K562 (cell line): Measurements from ENCODE around the gene LRRC58.

Experiments used
- BCL6 ChIP-seq: fragments of 250-450 bp; sonication (Bioruptor Pico); IDR thresholded peaks from 2 replicates; pipeline ENCODE4 v1.4.0; 2020
- RCOR1 ChIP-seq, 2 experiments: IDR thresholded peaks; 2 replicates each; pipeline ENCODE4 v1.6.1; 2012; ENCODE audit warnings: low read depth in 2 of 2, low read length in 2 of 2, borderline replicate concordance in 1 of 2, improper control_type of control experiment in 1 of 2
- ZNF311 ChIP-seq: fragments of 250-450 bp; sonication (Bioruptor Pico); IDR thresholded peaks from 2 replicates; pipeline ENCODE4 v1.4.0; 2020; ENCODE audit warnings: mild to moderate bottlenecking, moderate library complexity

GRCh38 chr3:120382941-120383447 is 33.8 kb upstream of the LRRC58 start:
- no peak for TF ChIP-seq RCOR1 (IDR thresholded peaks at IDR 0.05; ENCODE audit: borderline replicate concordance in 1 of 2, low read depth in 2 of 2, low read length in 2 of 2)
- no peak for TF ChIP-seq ZNF311 (CRISPR knock-in tag)
- TF ChIP-seq BCL6 (CRISPR knock-in tag): no peak
